Stimulated activated CD8-positive, alpha-beta memory T cell treated with anti-CD3 and anti-CD28 coated beads, Interleukin-12 subunit alpha, Interleukin-12 subunit beta, amount 100 ng/mL, for 4 hours (primary cell): ENCODE results near the gene ABR.

Experiments
- DNase-seq: peaks from one replicate; pipeline ENCODE4 v3.0.0-alpha.2; 2020; ENCODE audit warnings: low read depth

ABR gene

GRCh38 chr17:1179818-1180742, at the start of gene ABR:
ABR (minus strand) TSS chr17:1179981; CDS start chr17:1179727, 254 bp downstream.
- DNase-seq, result peak; percentile 49

DNA sequence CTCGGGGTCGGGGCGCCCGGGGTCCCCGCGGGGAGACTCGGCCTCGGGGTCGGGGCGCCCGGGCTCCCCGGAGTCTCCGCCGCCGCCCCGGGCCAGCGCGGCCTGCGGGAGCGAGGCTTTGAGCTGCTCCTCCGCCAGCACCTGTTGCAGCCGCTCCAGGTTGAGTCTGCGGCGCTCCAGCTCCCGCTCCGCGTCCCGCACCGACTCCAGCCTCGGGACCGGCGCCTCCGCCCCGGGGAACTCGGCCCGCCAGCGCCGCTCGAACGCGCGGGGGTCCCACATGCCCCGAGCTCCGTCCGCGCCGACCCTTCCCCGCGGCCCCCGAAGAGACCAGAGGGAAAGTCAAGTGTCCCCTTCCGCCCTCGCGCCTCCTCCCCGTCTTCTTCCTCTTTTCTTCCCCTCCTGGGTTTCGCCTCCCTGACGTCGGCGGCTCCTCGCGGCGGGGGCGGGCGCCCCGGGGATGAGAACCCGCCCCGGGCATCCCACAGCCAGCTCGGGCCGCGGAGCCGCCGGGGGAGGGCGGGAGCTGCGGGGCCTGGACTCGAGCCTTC, 49.6 kb upstream of the ABR start:
- DNase-seq, result peak; percentile 37

GRCh38 chr17:1228781-1229348, 49.1 kb upstream of the ABR start:
- no peak for DNase-seq

GRCh38 chr17:1227917-1228780, 48.4 kb upstream of the ABR start:
- peak; percentile 6 for DNase-seq

GRCh38 chr17:1227365-1227764, 47.6 kb upstream of the ABR start:
- no peak for DNase-seq

GRCh38 chr17:1226308-1226707, 46.5 kb upstream of the ABR start:
- DNase-seq, result no peak

- no peak for DNase-seq
Measured at GRCh38 chr17:1224330-1224729, 44.5 kb upstream of the ABR start.

DNA sequence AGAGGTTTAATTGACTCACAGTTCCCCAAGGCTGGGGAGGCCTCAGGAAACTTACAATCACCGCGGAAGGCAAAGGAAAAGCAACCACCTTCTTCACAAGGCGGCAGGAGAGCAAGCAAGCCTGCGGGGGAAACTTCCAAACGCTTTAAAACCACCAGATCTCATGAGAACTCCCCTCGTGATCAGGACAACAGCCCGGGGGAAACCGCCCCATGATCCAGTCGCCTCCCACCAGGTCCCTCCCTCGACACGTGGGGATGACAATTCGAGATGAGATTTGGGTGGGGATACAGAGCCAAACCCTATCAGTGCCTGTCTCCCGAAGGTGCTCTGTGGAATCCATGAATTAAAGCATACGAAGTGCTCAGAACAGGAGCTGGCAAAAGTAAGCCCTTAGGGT, 43.9 kb upstream of the ABR start:
- no peak for DNase-seq

- no peak for DNase-seq
Measured at GRCh38 chr17:1222321-1222720, 42.5 kb upstream of the ABR start.

GRCh38 chr17:1221209-1221608, 41.4 kb upstream of the ABR start:
- no peak for DNase-seq

DNA sequence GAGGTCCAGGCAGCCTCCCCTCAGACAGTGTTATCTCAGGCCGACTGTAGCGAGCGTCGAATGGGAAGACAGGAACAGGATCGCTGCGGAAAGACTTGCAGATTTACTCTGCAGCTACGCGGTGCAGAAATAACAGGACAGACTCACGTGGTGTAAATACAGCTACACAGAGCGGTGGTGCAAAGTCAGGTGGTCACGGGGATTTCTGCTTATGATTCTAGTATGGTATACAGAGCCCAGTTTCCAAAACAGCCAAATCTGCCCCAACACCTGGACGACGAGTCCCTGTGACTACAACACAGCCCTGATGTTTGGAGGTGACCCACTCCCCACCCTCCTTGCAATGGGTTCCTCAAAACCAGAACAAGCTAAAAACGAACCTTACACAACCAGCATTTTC, 40.6 kb upstream of the ABR start:
- DNase-seq, result no peak

GRCh38 chr17:1217089-1217385, 37.3 kb upstream of the ABR start:
- no peak for DNase-seq

- DNase-seq, result no peak
Measured at GRCh38 chr17:1216217-1217088, 36.7 kb upstream of the ABR start.

DNA sequence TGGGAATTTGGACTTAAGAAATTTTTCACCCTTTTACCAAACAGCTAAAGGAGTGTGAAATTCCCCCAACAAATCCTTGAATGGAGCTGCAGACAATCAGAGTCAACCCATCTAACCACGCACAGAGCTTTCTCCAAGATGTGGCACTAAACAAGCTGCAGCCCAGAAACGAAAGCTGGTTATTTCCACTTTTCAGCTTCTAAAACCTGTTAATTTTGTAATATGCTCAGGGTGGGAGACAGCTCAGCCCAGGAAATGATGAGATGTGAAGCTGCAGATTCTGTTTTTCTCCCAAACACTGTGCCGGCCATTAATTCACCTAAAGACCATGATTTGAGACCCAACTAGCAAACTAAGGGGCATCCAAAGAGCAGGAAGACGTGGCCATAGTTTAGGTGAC, 33.2 kb upstream of the ABR start:
- DNase-seq, result no peak

- DNase-seq, result no peak
Measured at GRCh38 chr17:1211287-1211686, 31.5 kb upstream of the ABR start.

DNA sequence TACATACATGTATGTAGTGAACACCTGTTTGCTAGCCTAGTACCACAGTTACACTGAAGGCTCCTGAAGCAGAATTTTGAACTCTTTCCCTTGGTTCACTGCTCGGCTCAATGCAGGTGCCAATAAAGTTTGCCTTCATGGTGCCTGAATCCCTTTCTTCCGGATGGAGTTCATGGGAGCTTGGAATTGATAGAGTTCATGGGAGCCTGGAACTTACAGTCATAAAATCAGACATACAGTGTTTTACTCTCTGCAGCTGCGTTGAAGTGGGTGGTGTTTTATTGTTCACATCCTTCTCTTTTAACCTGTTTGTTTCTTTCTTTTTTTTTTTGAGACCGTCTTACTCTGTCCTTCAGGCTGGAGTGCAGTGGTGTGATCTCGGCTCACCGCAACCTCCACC, 29.2 kb upstream of the ABR start:
- DNase-seq, result no peak

DNA sequence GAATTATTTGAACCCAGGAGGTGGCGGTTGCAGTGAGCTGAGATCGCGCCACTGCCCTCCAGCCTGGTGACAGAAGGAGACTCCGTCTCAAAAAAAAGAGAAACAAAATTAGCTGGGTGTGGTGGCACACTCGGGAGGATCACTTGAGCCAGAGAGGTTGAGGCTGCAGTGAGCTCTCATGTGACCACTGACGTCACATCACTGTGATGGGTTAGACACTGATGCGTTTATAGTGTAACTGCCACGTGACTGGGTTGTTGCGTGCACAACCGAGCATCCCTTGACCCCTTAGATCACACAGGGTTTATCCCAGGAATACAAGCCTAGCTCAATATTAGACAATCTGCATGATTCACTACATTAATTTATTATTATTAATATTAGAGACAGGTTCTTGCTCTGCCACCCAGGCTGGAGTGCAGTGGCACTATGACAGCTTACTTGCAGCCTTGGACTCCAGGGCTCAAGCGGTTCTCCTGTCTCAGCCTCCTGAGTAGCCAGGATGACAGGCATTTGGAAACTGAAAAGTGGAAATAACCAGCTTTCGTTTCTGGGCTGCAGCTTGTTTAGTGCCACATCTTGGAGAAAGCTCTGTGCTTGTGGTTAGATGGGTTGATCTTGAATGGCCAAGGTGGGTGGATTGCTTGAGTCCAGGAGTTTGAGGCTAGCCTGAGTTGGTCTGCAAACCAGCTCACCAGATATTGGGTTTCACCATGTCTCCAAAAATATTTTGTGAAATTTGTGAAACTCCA, 26.4 kb upstream of the ABR start:
- DNase-seq, result no peak

DNA sequence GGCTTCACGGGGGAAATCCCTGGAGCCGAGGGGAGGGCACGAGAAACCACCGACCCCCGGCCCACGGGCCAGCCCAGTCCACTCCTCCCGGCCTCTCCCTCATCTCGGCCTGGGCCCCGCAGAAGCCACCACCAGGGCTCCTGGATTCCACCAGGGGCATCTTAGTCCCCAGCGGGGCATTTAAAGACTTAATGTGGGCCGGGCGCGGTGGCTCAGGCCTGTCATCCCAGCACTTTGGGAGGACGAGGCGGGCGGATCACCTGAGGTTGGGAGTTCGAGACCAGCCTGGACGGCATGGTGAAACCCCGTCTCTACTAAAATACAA, 24.1 kb upstream of the ABR start:
- no peak for DNase-seq

DNA sequence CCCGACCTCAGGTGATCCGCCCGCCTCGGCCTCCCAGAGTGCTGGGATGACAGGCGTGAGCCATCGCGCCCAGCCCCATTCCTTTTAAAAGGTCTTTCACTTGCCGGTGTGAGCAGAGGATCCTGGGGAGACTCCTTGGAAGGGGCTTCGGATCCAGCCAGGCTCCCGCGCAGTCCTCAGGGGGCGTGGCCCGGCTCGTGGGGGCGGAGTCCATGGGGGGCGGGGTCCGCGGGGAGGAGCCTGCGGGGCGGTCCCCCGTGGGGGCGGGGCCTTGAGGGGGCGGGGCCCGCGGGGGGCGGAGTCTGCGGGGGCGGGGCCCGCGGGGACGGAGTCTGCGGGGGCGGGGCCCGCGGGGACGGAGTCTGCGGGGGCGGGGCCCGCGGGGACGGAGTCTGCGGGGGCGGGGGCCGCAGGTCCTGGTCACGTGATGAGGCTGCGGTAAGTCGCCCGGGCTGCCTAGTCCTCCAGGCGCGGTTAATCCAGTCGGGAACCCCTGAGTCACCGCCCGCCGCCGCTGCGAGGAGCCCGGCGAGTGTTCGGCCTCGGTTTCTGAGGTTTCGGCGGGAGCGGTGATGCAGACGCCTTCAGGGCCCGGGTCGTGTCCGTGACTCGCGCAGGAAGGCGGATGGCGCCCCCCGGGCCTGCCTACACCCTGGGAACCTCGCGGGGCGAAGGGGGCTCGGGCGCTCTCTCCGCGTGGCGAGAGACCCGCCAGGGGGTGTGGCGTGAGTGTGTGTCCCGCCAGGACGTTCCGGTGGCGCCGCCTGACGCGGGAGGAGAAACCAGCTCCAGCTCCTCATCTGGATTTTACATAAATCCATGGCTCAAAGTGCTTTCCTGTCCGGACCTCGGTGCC, 23.6 kb upstream of the ABR start:
- peak; percentile 29 for DNase-seq

GRCh38 chr17:1202291-1202690, 22.5 kb upstream of the ABR start:
- DNase-seq, result no peak
